GM12801 (cell line): Measurements from ENCODE around the gene TMEM74B.

ENCODE experiments used
- TF ChIP-seq, protein P1 (sequence below): IDR thresholded peaks from one replicate; pipeline ENCODE4 v1.5.1; 2011; ENCODE audit warnings: control low read depth; ENCODE audit not compliant: insufficient read length; ENCODE audit errors: extremely low read depth

The TMEM74B gene

GRCh38 chr20:1184260-1184637, 532 bp downstream of the TMEM74B start:
- TF ChIP-seq, protein P1, sequence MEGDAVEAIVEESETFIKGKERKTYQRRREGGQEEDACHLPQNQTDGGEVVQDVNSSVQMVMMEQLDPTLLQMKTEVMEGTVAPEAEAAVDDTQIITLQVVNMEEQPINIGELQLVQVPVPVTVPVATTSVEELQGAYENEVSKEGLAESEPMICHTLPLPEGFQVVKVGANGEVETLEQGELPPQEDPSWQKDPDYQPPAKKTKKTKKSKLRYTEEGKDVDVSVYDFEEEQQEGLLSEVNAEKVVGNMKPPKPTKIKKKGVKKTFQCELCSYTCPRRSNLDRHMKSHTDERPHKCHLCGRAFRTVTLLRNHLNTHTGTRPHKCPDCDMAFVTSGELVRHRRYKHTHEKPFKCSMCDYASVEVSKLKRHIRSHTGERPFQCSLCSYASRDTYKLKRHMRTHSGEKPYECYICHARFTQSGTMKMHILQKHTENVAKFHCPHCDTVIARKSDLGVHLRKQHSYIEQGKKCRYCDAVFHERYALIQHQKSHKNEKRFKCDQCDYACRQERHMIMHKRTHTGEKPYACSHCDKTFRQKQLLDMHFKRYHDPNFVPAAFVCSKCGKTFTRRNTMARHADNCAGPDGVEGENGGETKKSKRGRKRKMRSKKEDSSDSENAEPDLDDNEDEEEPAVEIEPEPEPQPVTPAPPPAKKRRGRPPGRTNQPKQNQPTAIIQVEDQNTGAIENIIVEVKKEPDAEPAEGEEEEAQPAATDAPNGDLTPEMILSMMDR = no peak

DNA sequence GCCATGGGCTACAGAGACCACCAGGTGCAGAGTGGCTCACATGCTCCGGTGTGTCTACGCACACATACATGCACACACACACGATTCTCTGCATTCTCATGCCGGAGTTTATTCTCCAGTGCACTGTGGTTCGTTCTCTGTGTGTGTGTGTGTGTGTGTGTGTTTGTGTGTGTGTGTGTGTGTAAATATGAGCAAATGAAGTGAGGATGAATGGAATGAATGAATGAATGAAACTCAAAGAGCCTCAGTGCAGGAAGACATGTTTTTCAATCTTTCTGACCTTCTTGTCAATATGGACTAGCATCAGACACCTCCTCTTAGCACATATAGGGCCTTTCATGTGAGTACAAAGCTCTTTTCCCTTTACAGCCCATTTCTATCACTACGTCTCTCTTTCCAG, 1.6 kb downstream of the TMEM74B start:
- TF ChIP-seq, protein P1 = no peak

- TF ChIP-seq, protein P1 = no peak
Measured at GRCh38 chr20:1182106-1182505, 2.7 kb downstream of the TMEM74B start.

DNA sequence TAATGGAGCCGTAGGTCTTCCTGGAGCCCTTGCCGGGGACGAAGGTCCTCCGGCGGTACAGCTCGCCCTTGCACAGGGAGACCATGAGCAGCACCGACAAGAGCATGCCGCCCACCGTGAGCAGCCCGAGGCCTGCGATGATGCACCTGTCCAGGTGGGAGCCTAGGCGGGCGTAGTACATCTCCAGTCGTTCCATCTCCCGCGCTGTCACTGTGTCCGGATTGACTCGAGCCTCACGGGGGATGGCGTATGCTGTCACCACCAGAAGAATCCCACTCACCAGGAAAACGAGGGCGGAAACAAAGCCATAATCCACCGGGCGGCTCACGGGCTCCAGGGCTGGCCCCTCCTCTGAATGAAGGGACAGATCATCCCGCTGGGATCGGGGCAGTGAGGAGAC, 3.8 kb downstream of the TMEM74B start:
- TF ChIP-seq, protein P1 = no peak

DNA sequence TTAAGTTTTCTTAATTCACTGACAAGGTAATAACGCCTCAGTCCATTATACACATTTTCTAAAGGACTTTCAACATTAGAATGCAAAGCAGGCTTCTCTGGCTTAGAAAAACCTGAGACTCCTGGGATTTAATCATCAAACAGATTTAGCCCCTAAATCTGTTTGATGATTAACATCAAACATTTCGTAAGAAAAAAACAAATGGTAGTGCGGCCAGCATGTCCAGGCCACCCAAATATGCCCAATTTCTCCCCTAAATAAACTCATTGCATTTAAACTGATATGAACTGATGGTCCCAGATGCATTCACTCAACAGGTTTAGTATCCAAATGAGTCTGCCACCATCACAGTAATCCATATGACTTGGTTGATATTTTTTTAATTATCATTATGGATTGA, 6.2 kb downstream of the TMEM74B start:
- TF ChIP-seq, protein P1 = no peak

DNA sequence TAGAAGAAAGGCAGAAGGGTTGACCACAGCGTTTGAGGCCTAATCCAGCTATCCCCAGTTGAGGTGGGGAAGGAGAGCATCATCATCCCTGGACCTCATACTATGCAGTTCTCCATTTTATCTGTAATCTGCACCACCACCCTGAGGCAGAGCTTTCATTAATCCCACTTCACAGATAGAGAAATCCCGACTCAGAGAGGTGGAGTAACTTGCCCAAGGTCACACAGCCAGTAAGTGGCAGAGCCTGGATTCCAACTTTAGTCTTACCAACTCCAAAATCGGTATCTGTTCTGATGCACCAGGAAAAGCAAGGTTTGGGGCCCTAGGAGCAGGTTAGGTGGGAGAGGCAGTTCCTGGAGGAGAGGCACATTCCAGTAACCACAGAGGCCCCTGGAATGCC, 6.7 kb downstream of the TMEM74B start:
- TF ChIP-seq, protein P1 = no peak

DNA sequence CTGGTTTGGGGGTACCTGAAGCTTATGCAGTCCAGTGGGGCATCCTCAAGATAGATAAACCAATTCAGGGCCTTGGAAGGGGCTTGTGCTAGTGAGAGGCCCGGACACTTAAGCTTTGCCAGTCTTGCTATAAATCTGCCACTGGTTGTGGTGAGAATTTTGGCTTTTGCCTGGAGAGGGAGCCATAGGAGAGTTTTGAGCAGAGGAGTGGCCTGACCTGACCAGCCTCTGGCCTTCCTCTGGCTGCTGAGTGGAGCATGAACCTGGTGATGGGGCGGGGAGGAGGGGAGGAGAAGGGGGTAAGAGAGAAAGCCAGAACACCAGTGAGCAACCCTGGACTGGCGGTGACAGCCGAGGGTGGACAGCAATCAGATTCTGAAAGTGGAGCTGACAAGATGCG, 7.1 kb downstream of the TMEM74B start:
- TF ChIP-seq, protein P1 = no peak

DNA sequence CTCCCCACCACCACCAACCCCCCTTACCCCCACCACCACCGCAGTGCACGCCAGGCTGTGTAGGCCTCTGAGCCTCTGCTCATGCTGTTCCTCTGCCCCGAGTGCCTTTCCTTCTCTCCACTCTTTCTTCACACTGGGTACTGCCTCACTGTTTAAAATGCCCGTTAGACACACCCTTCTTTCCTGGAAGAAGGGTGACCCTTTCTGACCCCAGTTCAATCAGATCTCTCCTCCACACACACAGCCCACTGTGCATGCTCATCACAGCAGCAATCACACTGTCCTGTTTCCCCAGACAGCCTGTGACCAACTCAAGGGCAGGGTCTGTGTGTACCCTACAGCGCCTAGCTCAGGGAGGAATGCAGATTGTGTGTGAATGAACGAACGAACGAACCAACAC, 10.0 kb downstream of the TMEM74B start:
- TF ChIP-seq, protein P1 = no peak
